Uterus (tissue), 2 donors: ENCODE data around the gene NAGPA.

Experiments used
- POLR2A ChIP-seq, 2 donors: fragments of 450-650 bp; IDR thresholded peaks; one replicate each; pipeline ENCODE4 v1.6.1; 2016; ENCODE audit warnings: antibody characterized with exemption in 2 of 2, mild to moderate bottlenecking in 1 of 2, moderate library complexity in 1 of 2
- TF ChIP-seq, protein P1 (sequence below), 4 experiments: fragments of 200-600 bp in 2 of 4; fragments of 450-650 bp in 2 of 4; sonication (generic) in 2 of 4; IDR thresholded peaks; one replicate each; pipeline ENCODE4 v1.5.1; 2016 to 2019; ENCODE audit warnings: antibody characterized with exemption in 4 of 4, mild to moderate bottlenecking in 2 of 4, moderate library complexity in 1 of 4

GRCh38 chr16:5059386-5060072 lies 25.8 kb upstream of the NAGPA start:
- TF ChIP-seq, protein P1, sequence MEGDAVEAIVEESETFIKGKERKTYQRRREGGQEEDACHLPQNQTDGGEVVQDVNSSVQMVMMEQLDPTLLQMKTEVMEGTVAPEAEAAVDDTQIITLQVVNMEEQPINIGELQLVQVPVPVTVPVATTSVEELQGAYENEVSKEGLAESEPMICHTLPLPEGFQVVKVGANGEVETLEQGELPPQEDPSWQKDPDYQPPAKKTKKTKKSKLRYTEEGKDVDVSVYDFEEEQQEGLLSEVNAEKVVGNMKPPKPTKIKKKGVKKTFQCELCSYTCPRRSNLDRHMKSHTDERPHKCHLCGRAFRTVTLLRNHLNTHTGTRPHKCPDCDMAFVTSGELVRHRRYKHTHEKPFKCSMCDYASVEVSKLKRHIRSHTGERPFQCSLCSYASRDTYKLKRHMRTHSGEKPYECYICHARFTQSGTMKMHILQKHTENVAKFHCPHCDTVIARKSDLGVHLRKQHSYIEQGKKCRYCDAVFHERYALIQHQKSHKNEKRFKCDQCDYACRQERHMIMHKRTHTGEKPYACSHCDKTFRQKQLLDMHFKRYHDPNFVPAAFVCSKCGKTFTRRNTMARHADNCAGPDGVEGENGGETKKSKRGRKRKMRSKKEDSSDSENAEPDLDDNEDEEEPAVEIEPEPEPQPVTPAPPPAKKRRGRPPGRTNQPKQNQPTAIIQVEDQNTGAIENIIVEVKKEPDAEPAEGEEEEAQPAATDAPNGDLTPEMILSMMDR (IDR thresholded peaks at IDR 0.05): no peak
- no peak for TF ChIP-seq POLR2A (IDR thresholded peaks at IDR 0.05)
